K562 (cell line): ENCODE data around the gene TBR1. TPM values are rescaled to one million over a fixed set of nuclear protein-coding genes. Genes with fewer than 3 reads are reported as not detected.

Experiments used
- ATAC-seq: fragments of 200-7000 bp; cut with Tn5 transposase; 3 replicates; pipeline ENCODE4 v1.9.1; 2020; ENCODE audit warnings: moderate library complexity
- BruUV-seq: library from RNA; stranded (reverse); fragments of 400-500 nt; replicated peaks from 2 replicates; lab custom pipeline; 2021; lab: Mats Ljungman, UMichigan
- CTCF ChIA-PET: fragments of 300-600 bp; formaldehyde crosslinking; extraction: SDS; loops from one replicate; lab custom pipeline; 2021; ENCODE audit warnings: low intra/inter-chr PET ratio; lab: Yijun Ruan, JAX
- POLR2A ChIA-PET: fragments of 300-600, 350-650 bp; sonication (Branson Sonifier 250); formaldehyde crosslinking; extraction: SDS; loops from one replicate; lab custom pipeline; 2021; ENCODE audit warnings: antibody characterized with exemption, inconsistent platforms; lab: Yijun Ruan, JAX
- DNase-seq, 4 experiments: peaks; one replicate each; pipeline versions ENCODE4 v3.0.0 to v3.0.0-alpha.2; 2011 to 2018; ENCODE audit warnings: low spot score in 3 of 4, mixed read lengths in 3 of 4; ENCODE audit errors: extremely low read depth in 1 of 4
- FAIRE-seq: peaks from 2 replicates; lab custom pipeline; 2011; peaks lifted over from hg19 to GRCh38; lab: Jason Lieb, UNC
- H2AFZ ChIP-seq: 2 replicates; pipeline ENCODE4 v1.6.0; 2011; ENCODE audit warnings: low read depth, low read length, control low read depth, inconsistent platforms
- H3K27ac ChIP-seq: fragments of 200-600 bp; 3 replicates; pipeline ENCODE4 v1.8.0; 2011; ENCODE audit warnings: low read depth, mild to moderate bottlenecking, control low read depth, inconsistent platforms, low read length, moderate library complexity, mixed read lengths; ENCODE audit errors: extremely low read depth
- H3K27me3 ChIP-seq, 2 experiments: fragments of 300-600 bp in 1 of 2; 2 replicates in 1 of 2; 3 replicates in 1 of 2; pipeline versions ENCODE4 v1.6.0 to v1.8.0; 2011; ENCODE audit warnings: inconsistent platforms in 2 of 2, low read length in 2 of 2, mild to moderate bottlenecking in 1 of 2, mixed read lengths in 1 of 2, moderate library complexity in 1 of 2; ENCODE audit not compliant: control insufficient read depth in 2 of 2, insufficient read depth in 2 of 2
- H3K36me3 ChIP-seq: fragments of 300-600 bp; 3 replicates; pipeline ENCODE4 v1.8.0; 2011; ENCODE audit warnings: mild to moderate bottlenecking, low read length, inconsistent platforms; ENCODE audit not compliant: control insufficient read depth, insufficient read depth
- H3K4me1 ChIP-seq, 2 experiments: fragments of 200-600 bp in 1 of 2; replicated peaks in 1 of 2; 2 replicates in 1 of 2; 3 replicates in 1 of 2; pipeline versions ENCODE4 v1.5.1 to v1.8.0; 2011; ENCODE audit warnings: inconsistent platforms in 2 of 2, low read length in 2 of 2, mild to moderate bottlenecking in 1 of 2, mixed read lengths in 1 of 2, moderate library complexity in 1 of 2; ENCODE audit not compliant: control insufficient read depth in 2 of 2, insufficient read depth in 2 of 2
- H3K4me2 ChIP-seq: 2 replicates; pipeline ENCODE4 v1.6.1; 2011; ENCODE audit warnings: low read length, control low read depth, inconsistent platforms, mixed read lengths; ENCODE audit not compliant: insufficient read depth
- H3K4me3 ChIP-seq: fragments of 200-600 bp; sonication (generic), shearing (Covaris generic); 2 replicates; pipeline ENCODE4 v1.5.1; 2016; ENCODE audit warnings: control low read depth, inconsistent platforms
- H3K79me2 ChIP-seq: fragments of 200-600 bp; 3 replicates; pipeline ENCODE4 v1.8.0; 2011; ENCODE audit warnings: low read length, inconsistent platforms; ENCODE audit not compliant: control insufficient read depth, insufficient read depth
- H3K9ac ChIP-seq, 2 experiments: 2 replicates each; pipeline versions ENCODE4 v1.6.0 to v1.6.1; 2011; ENCODE audit warnings: low read depth in 2 of 2, low read length in 2 of 2, control low read depth in 1 of 2, inconsistent platforms in 1 of 2, mild to moderate bottlenecking in 1 of 2, mixed read lengths in 1 of 2; ENCODE audit not compliant: insufficient read depth in 1 of 2
- H3K9me1 ChIP-seq: one replicate; pipeline ENCODE4 v1.6.0; 2011; ENCODE audit warnings: inconsistent platforms, mild to moderate bottlenecking, low read length, moderate library complexity; ENCODE audit not compliant: control insufficient read depth, insufficient read depth
- H3K9me3 ChIP-seq: replicated peaks from 2 replicates; pipeline ENCODE4 v1.5.1; 2011; ENCODE audit warnings: low read depth, low read length, inconsistent platforms; ENCODE audit not compliant: control insufficient read depth, insufficient read depth
- H4K20me1 ChIP-seq: replicated peaks from 2 replicates; pipeline ENCODE4 v1.6.1; 2011; ENCODE audit warnings: low read length, inconsistent platforms, mixed read lengths; ENCODE audit not compliant: control insufficient read depth, insufficient read depth
- ARHGAP35 ChIP-seq: fragments of 450-650 bp; IDR thresholded peaks from 2 replicates; pipeline ENCODE4 v1.6.1; 2018; ENCODE audit not compliant: partially characterized antibody
- CEBPG ChIP-seq, 3 experiments: fragments of 200-800 bp in 1 of 3; sonication (Bioruptor generic) in 1 of 3; sonication (generic) in 1 of 3; formaldehyde crosslinking in 1 of 3; IDR thresholded peaks in 2 of 3; conservative IDR thresholded peaks in 1 of 3; 2 replicates each; pipeline versions ENCODE4 v1.6.1 to v1.8.0; 2016 to 2022; ENCODE audit warnings: missing compliant biosample characterization in 2 of 3, missing genetic modification characterization in 2 of 3, mild to moderate bottlenecking in 1 of 3, missing genetic modification reagents in 1 of 3
- ETS1 ChIP-seq: conservative IDR thresholded peaks from 2 replicates; pipeline ENCODE4 v1.6.1; 2011; ENCODE audit warnings: low read depth, mild to moderate bottlenecking, low read length; ENCODE audit not compliant: control insufficient read depth
- MBD2 ChIP-seq: sonication (generic); IDR thresholded peaks from 2 replicates; pipeline ENCODE4 v1.6.1; 2016; ENCODE audit warnings: low read depth, borderline replicate concordance
- MECOM ChIP-seq: fragments of 250-450 bp; sonication (Bioruptor Pico); IDR thresholded peaks from 2 replicates; pipeline ENCODE4 v1.8.0; 2022; ENCODE audit warnings: inconsistent platforms
- RBM17 ChIP-seq: fragments of 200-400 bp; formaldehyde crosslinking; IDR thresholded peaks from 2 replicates; pipeline ENCODE4 v1.6.1; 2017; ENCODE audit warnings: low read depth, mild to moderate bottlenecking, low read length, borderline replicate concordance
- RFX1 ChIP-seq: fragments of 450-650 bp; IDR thresholded peaks from 2 replicates; pipeline ENCODE4 v1.6.1; 2016; ENCODE audit warnings: mild to moderate bottlenecking, moderate library complexity
- SRSF1 ChIP-seq: fragments of 200-400 bp; formaldehyde crosslinking; IDR thresholded peaks from 2 replicates; pipeline ENCODE4 v1.6.1; 2017; ENCODE audit warnings: mild to moderate bottlenecking, low read depth, low read length, moderate library complexity
- ZBTB26 ChIP-seq: fragments of 450-650 bp; formaldehyde crosslinking; IDR thresholded peaks from 2 replicates; pipeline ENCODE4 v1.4.0; 2022; ENCODE audit warnings: missing genetic modification characterization
- ZNF324 ChIP-seq: fragments of 250-450 bp; sonication (Bioruptor Pico); IDR thresholded peaks from 2 replicates; pipeline ENCODE4 v1.4.0; 2020; ENCODE audit warnings: mild to moderate bottlenecking
- ZNF436 ChIP-seq: fragments of 250-450, 450-650 bp; sonication (Bioruptor Pico); formaldehyde crosslinking; IDR thresholded peaks from 2 replicates; pipeline ENCODE4 v1.7.0; 2020; ENCODE audit warnings: mild to moderate bottlenecking
- ZNF785 ChIP-seq: fragments of 250-450 bp; sonication (Bioruptor Pico); IDR thresholded peaks from 2 replicates; pipeline ENCODE4 v1.4.0; 2020; ENCODE audit warnings: mild to moderate bottlenecking
- WGBS: fragments of 100-300 bp; shearing (Covaris generic); methylation state at CpG from one replicate; pipeline ENCODE4 v1.1.6; 2016; ENCODE audit warnings: low coverage, mixed read lengths; ENCODE audit not compliant: insufficient coverage; ENCODE audit errors: missing lambda C conversion rate; 5-methylcytosine and 5-hydroxymethylcytosine counted together
- in situ Hi-C: fragments of 300-500 bp; cut with MboI; formaldehyde crosslinking; loops from 4 replicates; pipeline ENCODE4 v1.15.0; 2018; ENCODE audit warnings: inconsistent platforms, mixed read lengths
- intact Hi-C: fragments of 100-400 bp; cut with micrococcal nuclease; formaldehyde crosslinking; loops from 2 replicates; pipeline ENCODE4 v1.14.2; 2022
- polyA plus RNA-seq, 8 experiments: library from polyadenylated mRNA; depleted of rRNA in 4 of 8; stranded (reverse) in 5 of 8; unstranded in 3 of 8; fragments of >200 nt; fragmentation: Nextera tagmentation in 2 of 8; fragmentation: Illumina TruSeq in 1 of 8; extraction: Ambion mirVana in 2 of 8; extraction: Trizol in 1 of 8; gene quantifications; 2 replicates each; pipeline versions ENCODE4 v1.2.1 to v1.2.3, GENCODE V29; 2011 to 2014; ENCODE audit warnings: inconsistent platforms in 1 of 8, missing spikeins in 1 of 8
- total RNA-seq, 7 experiments: library from RNA; depleted of rRNA in 6 of 7; stranded (reverse); fragments of >200 nt in 6 of 7; fragmentation: Illumina TruSeq in 2 of 7; extraction: Trizol in 2 of 7; gene quantifications; 2 replicates each; pipeline versions ENCODE4 v1.2.1 to v1.2.3, GENCODE V29; 2011 to 2021; ENCODE audit warnings: low replicate concordance in 1 of 7

The TBR1 gene
- total and polyA plus RNA-seq, 9 of the 15 experiments (the other 6 are each of a cell fraction or from before 2014, with no cell fraction given): 0.01 to 0.09 TPM; not detected in 7

GRCh38 chr2:161416708-161417437, 776 bp downstream of the TBR1 start:
- Histone ChIP-seq H3K4me1 (peaks cover 8 to 28% of the 10 kb centered on the region in 2 experiments; a peak in 4 of 5 replicates), H3K9ac (no peak overlapping the region), H3K27me3 (peaks cover 55 to 59% of the 10 kb centered on the region in 2 experiments), H2AFZ (no peak overlapping the region), H3K79me2 (no peaks in the 10 kb centered on the region)
- CTCF ChIA-PET: no interaction called here
- no peak for TF ChIP-seq ARHGAP35
- TF ChIP-seq SRSF1: no peak
- TF ChIP-seq ZNF436 (CRISPR knock-in tag): no peak
- no peak for TF ChIP-seq ZNF785 (CRISPR knock-in tag)
- no peak for TF ChIP-seq ZBTB26 (CRISPR knock-in tag)
- TF ChIP-seq RBM17: no peak
- no peak for TF ChIP-seq MBD2
- no peak for TF ChIP-seq CEBPG (CRISPR knock-in tag; IDR thresholded peaks at IDR 0.05)
- no peak for TF ChIP-seq CEBPG (tag; conservative IDR thresholded peaks at IDR 0.05 in 1 of 2, IDR thresholded peaks at IDR 0.05 in 1 of 2)
- no peak for TF ChIP-seq RFX1
- no peak for TF ChIP-seq MECOM (CRISPR knock-in tag)
- TF ChIP-seq ZNF324: no peak
- no peak for TF ChIP-seq ETS1
- TF ChIP-seq, all 486 proteins: peak for 0
- Histone ChIP-seq H3K27ac (no peak overlapping the region), H3K4me2 (no peak overlapping the region), H4K20me1 (no peaks in the 10 kb centered on the region), H3K9me3 (no peaks in the 10 kb centered on the region), H3K36me3 (peaks cover 1% of the 10 kb centered on the region; the same call in 1 of the 3 replicates), H3K4me3 (no peak overlapping the region), H3K9me1 (no peaks in the 10 kb centered on the region)
- in situ Hi-C loops (no loop called here), intact Hi-C loops (loop anchor here (5.0 kb wide), 1 partner anchor 110 kb away; the partner anchor contains the start of gene PSMD14)
- no peak for ATAC-seq
- 50% methylated on average over 33 of the region's 41 CpGs for WGBS
- FAIRE-seq: no peak
- BruUV-seq: no TSS peak
- DNase-seq: no peak
- POLR2A ChIA-PET: interaction anchor here (0.6 kb wide), 1 partner anchor 87 kb away, joined by 3 read pairs; no protein-coding TSS in a partner anchor
